ENCODE data around the gene RXRB.
A peak's percentile ranks its signal among the peaks of the same experiment; 100 is the strongest.

RXRB gene

GRCh38 chr6:33211666-33212422 lies 11.4 kb upstream of the RXRB start:
- no peak for DNase-seq

GRCh38 chr6:33211136-33211535 lies 10.7 kb upstream of the RXRB start:
- no peak for DNase-seq

GRCh38 chr6:33209856-33210255 lies 9.4 kb upstream of the RXRB start:
- no peak for DNase-seq

GRCh38 chr6:33208091-33208967 lies 7.9 kb upstream of the RXRB start, which contains the start of gene RING1:
RING1 (plus strand) TSS chr6:33208500; CDS start chr6:33208823, 323 bp downstream.
- peak; percentile 94 for DNase-seq

- no peak for DNase-seq
These were observed 7.2 kb upstream of the RXRB start for GRCh38 chr6:33207552-33208090.

- no peak for DNase-seq
These were observed 6.5 kb upstream of the RXRB start for GRCh38 chr6:33206864-33207551.

- DNase-seq: no peak
These were observed 5.8 kb upstream of the RXRB start for GRCh38 chr6:33206027-33206863.

- peak; percentile 81 for DNase-seq
These were observed 4.9 kb upstream of the RXRB start for GRCh38 chr6:33205191-33206026.

GRCh38 chr6:33204415-33205190 lies 4.1 kb upstream of the RXRB start, which contains the start of gene HSD17B8:
HSD17B8 (plus strand) TSS chr6:33204655; CDS start chr6:33204669, 14 bp downstream.
- DNase-seq: peak; percentile 96

GRCh38 chr6:33204165-33204414 lies 3.6 kb upstream of the RXRB start:
- no peak for DNase-seq

GRCh38 chr6:33203443-33204164 lies 3.1 kb upstream of the RXRB start:
- no peak for DNase-seq

GRCh38 chr6:33202799-33203198 lies 2.3 kb upstream of the RXRB start:
- no peak for DNase-seq

- no peak for DNase-seq
These were observed 1.5 kb upstream of the RXRB start for GRCh38 chr6:33201935-33202334.

GRCh38 chr6:33201147-33201545 lies 681 bp upstream of the RXRB start:
- no peak for DNase-seq

- peak; percentile 87 for DNase-seq
These were observed 712 bp downstream of the RXRB start for GRCh38 chr6:33199687-33200218.

GRCh38 chr6:33198853-33199436 lies 1.5 kb downstream of the RXRB start:
- DNase-seq: no peak

- DNase-seq: no peak
These were observed 2.2 kb downstream of the RXRB start for GRCh38 chr6:33198159-33198852.

GRCh38 chr6:33197431-33198048 lies 2.9 kb downstream of the RXRB start:
- peak; percentile 67 for DNase-seq

Data from activated CD8-positive, alpha-beta memory T cell treated with anti-CD3 and anti-CD28 coated beads for 24 hours (primary cell).